Common myeloid progenitor, CD34-positive (primary cell): Measurements from ENCODE around the gene PRDM13. TPM values are rescaled to one million over a fixed set of nuclear protein-coding genes. Genes with fewer than 3 reads are reported as not detected.

Source experiments
- CTCF ChIA-PET: fragments of 350-600 bp; sonication (Branson Sonifier 250); formaldehyde crosslinking; loops from one replicate; lab custom pipeline; 2021; ENCODE audit warnings: antibody characterized with exemption; lab: Charles Lee
- POLR2A ChIA-PET: fragments of 350-600 bp; sonication (Branson Sonifier 250); formaldehyde crosslinking; loops from one replicate; lab custom pipeline; 2021; ENCODE audit warnings: antibody characterized with exemption; lab: Charles Lee
- DNase-seq, 3 donors: peaks; one replicate each; pipeline versions ENCODE4 v3.0.0 to v3.0.0-alpha.2; 2013
- H3K27ac ChIP-seq, 2 experiments: 1 replicate in 1 of 2; 2 replicates in 1 of 2; pipeline ENCODE4 v1.7.0; 2013; ENCODE audit warnings: inconsistent platforms in 2 of 2, low read length in 2 of 2, mild to moderate bottlenecking in 2 of 2, low read depth in 1 of 2, moderate library complexity in 1 of 2; ENCODE audit not compliant: severe bottlenecking in 2 of 2, insufficient read depth in 1 of 2, poor library complexity in 1 of 2
- H3K27me3 ChIP-seq, 5 experiments: replicated peaks in 2 of 5; 1 replicate in 3 of 5; 2 replicates in 2 of 5; pipeline versions ENCODE4 v1.6.1 to v1.7.0; 2013; ENCODE audit warnings: low read length in 4 of 5, mild to moderate bottlenecking in 2 of 5, moderate library complexity in 2 of 5, inconsistent platforms in 1 of 5; ENCODE audit not compliant: insufficient read depth in 5 of 5, control insufficient read depth in 4 of 5
- H3K36me3 ChIP-seq, 4 experiments: 1 replicate in 2 of 4; 2 replicates in 2 of 4; pipeline versions ENCODE4 v1.6.1 to v1.7.0; 2013; ENCODE audit warnings: low read length in 3 of 4, control low read depth in 1 of 4, mild to moderate bottlenecking in 1 of 4; ENCODE audit not compliant: control insufficient read depth in 4 of 4, insufficient read depth in 4 of 4
- H3K4me1 ChIP-seq, 4 experiments: 1 replicate in 3 of 4; 2 replicates in 1 of 4; pipeline versions ENCODE4 v1.6.1 to v1.7.1; 2013; ENCODE audit warnings: low read length in 3 of 4, mild to moderate bottlenecking in 3 of 4, control low read depth in 1 of 4, inconsistent platforms in 1 of 4, moderate library complexity in 1 of 4; ENCODE audit not compliant: control insufficient read depth in 4 of 4, insufficient read depth in 4 of 4; ENCODE audit errors: control extremely low read depth in 1 of 4
- H3K4me3 ChIP-seq, 7 experiments: 1 replicate in 4 of 7; 2 replicates in 3 of 7; pipeline versions ENCODE4 v1.5.1 to v1.7.0; 2013; ENCODE audit warnings: mild to moderate bottlenecking in 7 of 7, low read length in 6 of 7, moderate library complexity in 6 of 7, inconsistent platforms in 2 of 7, low read depth in 2 of 7, control low read depth in 1 of 7; ENCODE audit not compliant: insufficient read depth in 4 of 7, control insufficient read depth in 1 of 7; ENCODE audit errors: extremely low read depth in 1 of 7
- H3K9me3 ChIP-seq, 5 experiments: 1 replicate in 4 of 5; 2 replicates in 1 of 5; pipeline versions ENCODE4 v1.6.1 to v1.7.1; 2013; ENCODE audit warnings: low read length in 4 of 5, mild to moderate bottlenecking in 2 of 5, inconsistent platforms in 1 of 5, low read depth in 1 of 5, moderate library complexity in 1 of 5; ENCODE audit not compliant: control insufficient read depth in 4 of 5, insufficient read depth in 2 of 5; ENCODE audit errors: control extremely low read depth in 1 of 5
- WGBS: methylation state at CpG from one replicate; pipeline ENCODE4 v1.1.5; 2013; ENCODE audit not compliant: insufficient coverage; 5-methylcytosine and 5-hydroxymethylcytosine counted together
- polyA plus RNA-seq: library from polyadenylated mRNA; unstranded; fragments of 120-200 nt; gene quantifications from one replicate; pipeline ENCODE4 v1.2.1, GENCODE V29; 2013

Gene PRDM13
- not detected for polyA plus RNA-seq

DNA sequence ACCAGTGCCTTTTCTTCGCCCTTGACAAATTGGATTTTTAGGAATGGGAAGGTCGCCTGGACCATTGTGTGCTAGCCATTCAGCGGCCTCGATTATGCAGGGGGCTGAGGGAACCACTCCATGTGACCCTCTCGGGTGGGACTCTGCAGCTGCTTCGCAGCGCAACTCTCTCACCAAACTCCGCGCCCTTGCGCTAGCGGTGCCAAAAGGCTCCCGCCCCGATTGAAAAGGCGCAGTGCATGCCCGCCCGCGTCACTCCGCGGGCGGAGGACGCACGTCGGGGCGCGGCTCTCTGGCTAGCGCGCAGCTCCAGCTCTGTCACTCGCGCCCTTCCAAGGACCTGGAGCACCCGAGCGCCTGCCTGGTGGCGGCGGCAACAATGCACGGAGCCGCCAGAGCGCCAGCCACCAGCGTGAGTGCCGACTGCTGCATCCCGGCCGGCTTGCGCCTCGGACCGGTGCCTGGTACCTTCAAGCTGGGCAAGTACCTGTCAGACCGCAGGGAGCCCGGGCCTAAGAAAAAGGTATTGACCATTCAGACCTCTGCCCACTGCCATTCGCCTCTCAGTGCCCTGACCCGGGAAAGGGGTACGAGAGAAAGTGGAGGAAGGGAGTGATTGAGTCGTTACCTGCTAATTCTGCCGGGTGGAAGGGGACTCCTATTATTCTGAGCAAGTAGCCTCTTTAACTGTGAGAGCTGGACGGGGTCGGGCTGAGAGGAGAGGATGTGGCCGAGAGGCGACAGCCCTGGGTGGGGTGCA is at the start of gene PRDM13:
TSS of gene PRDM13 (plus strand) at position 178 of the 760 bp plus-strand sequence. CDS start at position 380, 202 bp downstream.
- CTCF ChIA-PET = interaction anchor here (1.4 to 4.0 kb wide), 2 partner anchors 18 to 33 kb away, joined by 5 to 15 read pairs; no protein-coding TSS in a partner anchor
- peaks cover 9 to 33% (median 19%) of the 10 kb centered on the region in 4 experiments for H3K4me1 ChIP-seq
- WGBS = 9% methylated on average over 47 of the region's 54 CpGs
- peak in 1 of 3 donors; percentile 31 for DNase-seq
- no peak within 1 kb of the TSS for H3K27ac ChIP-seq
- POLR2A ChIA-PET = no interaction called here
- H3K27me3 ChIP-seq = peaks cover 31 to 100% (median 70%) of the 10 kb centered on the region in 5 experiments
- H3K36me3 ChIP-seq = no peaks in the 10 kb centered on the region
- no peak within 1 kb of the TSS for H3K4me3 ChIP-seq
- H3K9me3 ChIP-seq = peaks cover 0 to 2% (median 0%) of the 10 kb centered on the region in 5 experiments

- no peaks in the 10 kb centered on the region for H3K4me1 ChIP-seq
- CTCF ChIA-PET = no interaction called here
Observed at GRCh38 chr6:99559057-99559456, 47.6 kb upstream of the PRDM13 start.

DNA sequence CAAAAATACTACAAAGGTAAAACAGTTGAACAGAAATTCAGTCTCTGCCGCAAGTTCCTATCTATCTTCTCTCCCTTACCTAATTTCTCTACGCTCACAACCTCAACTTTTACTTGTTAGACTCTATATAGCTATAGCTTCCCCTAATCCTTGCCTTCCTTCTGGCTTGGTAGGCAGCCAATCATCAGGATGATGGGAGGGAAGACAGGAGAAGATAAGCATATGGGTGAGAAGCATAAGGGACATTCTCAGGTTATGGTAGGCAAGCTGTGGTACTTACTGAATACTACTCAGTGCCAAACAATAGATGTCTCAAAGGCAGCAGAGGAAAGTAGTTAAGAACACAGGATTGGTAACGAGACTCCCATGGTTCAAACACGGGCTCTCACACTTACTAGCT is 46.0 kb upstream of the PRDM13 start:
- H3K27ac ChIP-seq = no peak overlapping the region
- POLR2A ChIA-PET = no interaction called here
- H3K4me1 ChIP-seq = no peaks in the 10 kb centered on the region
- H3K4me3 ChIP-seq = no peak overlapping the region
- H3K9me3 ChIP-seq = no peaks in the 10 kb centered on the region
- CTCF ChIA-PET = interaction anchor here (0.7 kb wide), 1 partner anchor 13 kb away, joined by 3 read pairs; no protein-coding TSS in a partner anchor
- peaks cover 5 to 37% (median 20%) of the 10 kb centered on the region in 4 experiments for H3K36me3 ChIP-seq
- 100% methylated on average over 1 of the region's 4 CpGs for WGBS
- no peaks in the 10 kb centered on the region for H3K27me3 ChIP-seq
- no peak for DNase-seq

More at GRCh38 chr6:99559057-99559456, 47.6 kb upstream of the PRDM13 start:
- H3K27me3 ChIP-seq = no peaks in the 10 kb centered on the region
- H3K36me3 ChIP-seq = peaks cover 9 to 53% (median 32%) of the 10 kb centered on the region in 4 experiments
- H3K9me3 ChIP-seq = peaks cover 0 to 7% (median 0%) of the 10 kb centered on the region in 5 experiments
- no CpG with 5 or more reads among the region's 2 CpGs for WGBS
- H3K4me3 ChIP-seq = no peak overlapping the region
- no peak overlapping the region for H3K27ac ChIP-seq
- no peak for DNase-seq
- POLR2A ChIA-PET = interaction anchor here (0.6 kb wide), 1 partner anchor 18 kb away, joined by 4 read pairs; no protein-coding TSS in a partner anchor

GRCh38 chr6:99563056-99563723 is 43.4 kb upstream of the PRDM13 start:
- Histone ChIP-seq H3K27me3 (no peaks in the 10 kb centered on the region), H3K4me1 (peaks cover 4 to 14% (median 10%) of the 10 kb centered on the region in 4 experiments), H3K27ac (no peak overlapping the region), H3K4me3 (no peak overlapping the region), H3K9me3 (no peaks in the 10 kb centered on the region), H3K36me3 (peaks cover 0 to 15% (median 9%) of the 10 kb centered on the region in 4 experiments)
- DNase-seq = no peak
- POLR2A ChIA-PET = interaction anchor here (0.7 kb wide), 1 partner anchor 170 kb away, joined by 3 read pairs; no protein-coding TSS in a partner anchor
- no CpG with 5 or more reads among the region's 4 CpGs for WGBS
- CTCF ChIA-PET = no interaction called here

- Histone ChIP-seq H3K4me1 (peaks cover 4 to 22% (median 10%) of the 10 kb centered on the region in 4 experiments), H3K27ac (peak within 1 kb of the TSS; percentile 89 to 95), H3K9me3 (no peaks in the 10 kb centered on the region), H3K36me3 (no peaks in the 10 kb centered on the region), H3K27me3 (no peaks in the 10 kb centered on the region), H3K4me3 (peak within 1 kb of the TSS; percentile 85 to 99 (median 96))
- CTCF ChIA-PET = interaction anchor here (0.9 to 2.4 kb wide), 5 partner anchors 16 to 888 kb away, joined by 3 to 10 read pairs (median 4); no protein-coding TSS in a partner anchor
- WGBS = under 1% methylated on average over 46 of the region's 64 CpGs
- POLR2A ChIA-PET = interaction anchor here (1.0 to 1.2 kb wide), 3 partner anchors 20 to 52 kb away, joined by 3 to 5 read pairs (median 3); no protein-coding TSS in a partner anchor
- peak; percentile 97 to 98 (median 97) for DNase-seq
Observed at GRCh38 chr6:99568103-99568933, 38.3 kb upstream of the PRDM13 start, which contains the start of gene CCNC. Gene CCNC (minus strand): TSS chr6:99568660. CDS start chr6:99568527, 133 bp downstream.

DNA sequence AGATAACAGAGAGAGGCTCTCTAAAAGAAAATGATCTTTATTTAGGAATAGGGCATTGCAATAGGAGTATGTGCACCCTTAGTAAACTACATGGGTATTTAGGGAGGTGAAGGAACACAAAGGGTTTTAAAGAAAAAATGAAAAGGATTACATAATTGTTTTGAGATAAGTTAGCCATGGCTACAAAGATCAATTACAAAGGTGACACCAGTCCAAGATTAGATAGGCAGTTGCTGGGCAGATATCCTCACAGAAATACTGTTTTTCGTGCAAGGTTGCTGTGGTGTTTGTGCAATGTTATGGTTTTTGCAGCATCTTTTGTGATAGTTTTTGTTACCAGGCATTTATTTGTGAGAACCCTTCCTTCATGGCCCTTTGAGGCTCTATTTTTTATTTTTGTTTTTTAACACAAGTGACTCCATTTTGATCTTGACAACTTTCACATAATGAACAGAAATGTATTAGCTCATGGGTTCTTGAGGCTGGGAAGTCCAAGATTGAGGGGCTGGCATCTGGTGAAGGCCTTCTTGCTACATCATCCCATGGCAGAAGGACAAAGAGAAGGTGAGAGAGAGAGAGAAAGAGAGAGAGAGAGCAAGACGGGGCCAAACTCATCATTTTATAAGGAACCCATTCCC is 32.5 kb upstream of the PRDM13 start:
- peaks cover 0 to 5% (median 0%) of the 10 kb centered on the region in 5 experiments for H3K27me3 ChIP-seq
- DNase-seq = no peak
- no peak overlapping the region for H3K27ac ChIP-seq
- H3K4me1 ChIP-seq = peaks cover 0 to 8% (median 0%) of the 10 kb centered on the region in 4 experiments
- ChIA-PET POLR2A (no interaction called here), CTCF (interaction anchor here (1.2 to 4.1 kb wide), 5 partner anchors 12 to 34 kb away, joined by 3 to 16 read pairs (median 4); no protein-coding TSS in a partner anchor)
- no peaks in the 10 kb centered on the region for H3K9me3 ChIP-seq
- no peaks in the 10 kb centered on the region for H3K36me3 ChIP-seq
- 100% methylated on average over 1 of the region's 2 CpGs for WGBS
- H3K4me3 ChIP-seq = no peak overlapping the region
